ENCODE data around the gene SEMA4F.

Gene SEMA4F
- long read RNA-seq, result 0 reads

GRCh38 chr2:74653985-74654882 lies at the start of gene SEMA4F:
SEMA4F (plus strand) TSS chr2:74654247; CDS start chr2:74654377, 130 bp downstream.
- peak; percentile 74 to 94 for DNase-seq (ENCODE audit: low read depth in 1 of 2, low spot score in 1 of 2)
- peaks cover 10% of the 10 kb centered on the region for H3K27me3 ChIP-seq (ENCODE audit: insufficient read depth, poor library complexity, severe bottlenecking)
- TF ChIP-seq POLR2AphosphoS5 (IDR thresholded peaks at IDR 0.05; ENCODE audit: low read depth) (no peak), GABPA (IDR thresholded peaks at IDR 0.05; ENCODE audit: low read depth) (no peak), REST (IDR thresholded peaks at IDR 0.05; ENCODE audit: insufficient replicate concordance, low read depth) (no peak), CTCF (IDR thresholded peaks at IDR 0.05; ENCODE audit: insufficient read depth, low read length) (no peak), SPI1 (IDR thresholded peaks at IDR 0.05; ENCODE audit: borderline replicate concordance, low read depth) (no peak)
- peak within 1 kb of the TSS; percentile 74 for H3K4me3 ChIP-seq (replicated peaks; ENCODE audit: insufficient read depth, low read length)
- no peak within 1 kb of the TSS for H3K27ac ChIP-seq (replicated peaks)

- Histone ChIP-seq H3K4me3 (replicated peaks; ENCODE audit: insufficient read depth, low read length) (no peak overlapping the region), H3K27ac (replicated peaks) (no peak overlapping the region), H3K27me3 (ENCODE audit: insufficient read depth, poor library complexity, severe bottlenecking) (no peaks in the 10 kb centered on the region)
- TF ChIP-seq SPI1 (IDR thresholded peaks at IDR 0.05; ENCODE audit: borderline replicate concordance, low read depth) (no peak), GABPA (IDR thresholded peaks at IDR 0.05; ENCODE audit: low read depth) (no peak), POLR2AphosphoS5 (IDR thresholded peaks at IDR 0.05; ENCODE audit: low read depth) (no peak), REST (IDR thresholded peaks at IDR 0.05; ENCODE audit: insufficient replicate concordance, low read depth) (no peak), CTCF (IDR thresholded peaks at IDR 0.05; ENCODE audit: insufficient read depth, low read length) (no peak)
- DNase-seq (ENCODE audit: low read depth in 1 of 2, low spot score in 1 of 2), result no peak
These were observed 47.1 kb upstream of the SEMA4F start for GRCh38 chr2:74606927-74607326.

GRCh38 chr2:74617122-74617521 lies 36.9 kb upstream of the SEMA4F start:
- no peak overlapping the region for H3K4me3 ChIP-seq (replicated peaks; ENCODE audit: insufficient read depth, low read length)
- no peak for TF ChIP-seq CTCF (IDR thresholded peaks at IDR 0.05; ENCODE audit: insufficient read depth, low read length)
- no peak for TF ChIP-seq POLR2AphosphoS5 (IDR thresholded peaks at IDR 0.05; ENCODE audit: low read depth)
- TF ChIP-seq SPI1 (IDR thresholded peaks at IDR 0.05; ENCODE audit: borderline replicate concordance, low read depth), result no peak
- no peak for TF ChIP-seq GABPA (IDR thresholded peaks at IDR 0.05; ENCODE audit: low read depth)
- no peak for TF ChIP-seq REST (IDR thresholded peaks at IDR 0.05; ENCODE audit: insufficient replicate concordance, low read depth)

More at GRCh38 chr2:74617122-74617521, 36.9 kb upstream of the SEMA4F start:
- Histone ChIP-seq H3K27me3 (ENCODE audit: insufficient read depth, poor library complexity, severe bottlenecking) (peaks cover 13% of the 10 kb centered on the region), H3K27ac (replicated peaks) (no peak overlapping the region)
- DNase-seq (ENCODE audit: low read depth in 1 of 2, low spot score in 1 of 2), result no peak
